DND-41 (cell line): ENCODE results near the gene ZER1.
"Not testable (repeated sequence)": the region's sequence is repeated elsewhere in the genome, so short reads cannot be mapped to it uniquely, and the experiment has no call there.

Source experiments
- EZH2 ChIP-seq: IDR thresholded peaks from 3 replicates; pipeline ENCODE4 v1.6.1; 2012; ENCODE audit warnings: borderline replicate concordance, low read depth, mild to moderate bottlenecking, moderate library complexity, low read length, inconsistent platforms; ENCODE audit not compliant: severe bottlenecking
- TF ChIP-seq, protein P1 (sequence below): IDR thresholded peaks from 2 replicates; pipeline ENCODE4 v1.5.1; 2012; ENCODE audit warnings: borderline replicate concordance, low read length, moderate library complexity, mild to moderate bottlenecking; ENCODE audit not compliant: poor library complexity, severe bottlenecking; ENCODE audit errors: extremely low read depth

DNA sequence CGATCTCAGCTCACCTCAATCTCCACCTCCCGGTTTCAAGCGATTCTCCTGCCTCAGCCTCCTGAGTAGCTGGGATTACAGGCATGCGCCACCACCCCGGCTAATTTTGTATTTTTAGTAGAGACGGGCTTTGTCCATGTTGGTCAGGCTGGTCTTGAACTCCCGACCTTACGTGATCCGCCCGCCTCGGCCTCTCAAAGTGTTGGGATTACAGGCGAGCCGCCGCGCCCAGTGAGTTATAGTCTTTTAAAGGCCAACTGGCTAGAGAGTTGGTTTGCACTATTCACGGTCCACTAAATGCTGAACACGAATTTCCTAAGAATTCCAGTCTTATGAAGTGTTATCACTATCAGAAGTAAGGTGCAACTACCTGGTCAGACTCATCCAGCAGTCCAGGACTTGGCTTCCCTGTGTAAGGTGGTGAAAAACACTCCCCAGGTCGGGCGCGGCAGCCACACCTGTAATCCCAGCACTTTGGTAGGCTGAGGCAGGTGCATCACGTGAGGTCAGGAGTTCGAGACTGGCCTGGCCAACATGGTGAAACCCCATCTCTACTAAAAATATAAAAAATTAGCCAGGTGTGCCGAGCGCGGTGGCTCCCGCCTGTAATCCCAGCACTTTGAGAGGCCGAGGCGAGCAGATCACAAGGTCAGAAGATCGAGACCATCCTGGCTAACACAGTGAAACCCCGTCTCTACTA, 72.5 kb downstream of the ZER1 start:
- TF ChIP-seq, protein P1, sequence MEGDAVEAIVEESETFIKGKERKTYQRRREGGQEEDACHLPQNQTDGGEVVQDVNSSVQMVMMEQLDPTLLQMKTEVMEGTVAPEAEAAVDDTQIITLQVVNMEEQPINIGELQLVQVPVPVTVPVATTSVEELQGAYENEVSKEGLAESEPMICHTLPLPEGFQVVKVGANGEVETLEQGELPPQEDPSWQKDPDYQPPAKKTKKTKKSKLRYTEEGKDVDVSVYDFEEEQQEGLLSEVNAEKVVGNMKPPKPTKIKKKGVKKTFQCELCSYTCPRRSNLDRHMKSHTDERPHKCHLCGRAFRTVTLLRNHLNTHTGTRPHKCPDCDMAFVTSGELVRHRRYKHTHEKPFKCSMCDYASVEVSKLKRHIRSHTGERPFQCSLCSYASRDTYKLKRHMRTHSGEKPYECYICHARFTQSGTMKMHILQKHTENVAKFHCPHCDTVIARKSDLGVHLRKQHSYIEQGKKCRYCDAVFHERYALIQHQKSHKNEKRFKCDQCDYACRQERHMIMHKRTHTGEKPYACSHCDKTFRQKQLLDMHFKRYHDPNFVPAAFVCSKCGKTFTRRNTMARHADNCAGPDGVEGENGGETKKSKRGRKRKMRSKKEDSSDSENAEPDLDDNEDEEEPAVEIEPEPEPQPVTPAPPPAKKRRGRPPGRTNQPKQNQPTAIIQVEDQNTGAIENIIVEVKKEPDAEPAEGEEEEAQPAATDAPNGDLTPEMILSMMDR = not testable (repeated sequence)
- TF ChIP-seq EZH2 = not testable (repeated sequence)
